Osteocyte (in vitro differentiated cells): Measurements from ENCODE around the gene ZC3H14. TPM values are rescaled to one million over a fixed set of nuclear protein-coding genes. Genes with fewer than 3 reads are reported as not detected.

ENCODE experiments used
- DNase-seq: peaks from one replicate; pipeline ENCODE4 v3.0.0; 2021; ENCODE audit warnings: mixed read lengths; ENCODE audit not compliant: unreplicated experiment; ENCODE audit errors: extremely low spot score
- H3K27ac Mint-ChIP-seq: one replicate; pipeline ENCODE4 v1.8.0; 2021; ENCODE audit warnings: mild to moderate bottlenecking, mixed read lengths; ENCODE audit not compliant: unreplicated experiment
- H3K27me3 Mint-ChIP-seq: one replicate; pipeline ENCODE4 v1.8.0; 2021; ENCODE audit warnings: mixed read lengths; ENCODE audit not compliant: unreplicated experiment
- H3K36me3 Mint-ChIP-seq: one replicate; pipeline ENCODE4 v1.8.0; 2021; ENCODE audit warnings: mixed read lengths; ENCODE audit not compliant: unreplicated experiment
- H3K4me1 Mint-ChIP-seq: one replicate; pipeline ENCODE4 v1.8.0; 2021; ENCODE audit warnings: mixed read lengths; ENCODE audit not compliant: unreplicated experiment
- H3K4me3 Mint-ChIP-seq: one replicate; pipeline ENCODE4 v1.8.0; 2021; ENCODE audit warnings: mild to moderate bottlenecking, moderate library complexity, mixed read lengths; ENCODE audit not compliant: unreplicated experiment
- H3K9me3 Mint-ChIP-seq: one replicate; pipeline ENCODE4 v1.8.0; 2021; ENCODE audit warnings: mixed read lengths; ENCODE audit not compliant: unreplicated experiment
- total RNA-seq: library from RNA; stranded (reverse); gene quantifications from 2 replicates; pipeline ENCODE4 v1.2.1, GENCODE V29; 2021
- TF ChIP-seq, protein P1 (sequence below): fragments of 200-600 bp; sonication (generic); IDR thresholded peaks from 2 replicates; pipeline ENCODE4 v1.5.0; 2021; ENCODE audit warnings: antibody characterized with exemption, mild to moderate bottlenecking, moderate library complexity

Gene ZC3H14
- total RNA-seq, 1 donor from 2014 or later: 63.1 TPM

DNA sequence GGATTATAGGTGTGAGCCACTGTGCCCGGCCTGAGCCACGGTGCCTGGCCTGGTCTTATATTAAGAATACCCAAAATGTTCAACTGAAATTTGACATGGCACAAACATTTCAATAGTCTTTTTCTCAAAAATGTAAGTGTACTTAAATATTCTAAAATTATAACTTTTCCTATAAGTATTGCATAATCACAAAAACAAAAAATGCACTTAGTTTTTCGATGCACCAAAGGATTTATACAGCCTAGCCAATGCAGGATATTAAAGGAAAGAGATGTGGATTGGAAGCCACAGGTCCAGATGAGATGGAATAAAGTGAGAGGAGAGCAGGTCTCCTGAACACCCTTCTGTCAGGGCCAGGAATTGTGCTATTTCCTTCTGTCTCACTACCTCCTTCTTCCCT lies 62.8 kb downstream of the ZC3H14 start:
- DNase-seq: no peak
- no peaks in the 10 kb centered on the region for H3K9me3 Mint-ChIP-seq
- H3K27me3 Mint-ChIP-seq: no peaks in the 10 kb centered on the region
- H3K36me3 Mint-ChIP-seq: no peaks in the 10 kb centered on the region
- H3K27ac Mint-ChIP-seq: no peak overlapping the region
- TF ChIP-seq, protein P1, sequence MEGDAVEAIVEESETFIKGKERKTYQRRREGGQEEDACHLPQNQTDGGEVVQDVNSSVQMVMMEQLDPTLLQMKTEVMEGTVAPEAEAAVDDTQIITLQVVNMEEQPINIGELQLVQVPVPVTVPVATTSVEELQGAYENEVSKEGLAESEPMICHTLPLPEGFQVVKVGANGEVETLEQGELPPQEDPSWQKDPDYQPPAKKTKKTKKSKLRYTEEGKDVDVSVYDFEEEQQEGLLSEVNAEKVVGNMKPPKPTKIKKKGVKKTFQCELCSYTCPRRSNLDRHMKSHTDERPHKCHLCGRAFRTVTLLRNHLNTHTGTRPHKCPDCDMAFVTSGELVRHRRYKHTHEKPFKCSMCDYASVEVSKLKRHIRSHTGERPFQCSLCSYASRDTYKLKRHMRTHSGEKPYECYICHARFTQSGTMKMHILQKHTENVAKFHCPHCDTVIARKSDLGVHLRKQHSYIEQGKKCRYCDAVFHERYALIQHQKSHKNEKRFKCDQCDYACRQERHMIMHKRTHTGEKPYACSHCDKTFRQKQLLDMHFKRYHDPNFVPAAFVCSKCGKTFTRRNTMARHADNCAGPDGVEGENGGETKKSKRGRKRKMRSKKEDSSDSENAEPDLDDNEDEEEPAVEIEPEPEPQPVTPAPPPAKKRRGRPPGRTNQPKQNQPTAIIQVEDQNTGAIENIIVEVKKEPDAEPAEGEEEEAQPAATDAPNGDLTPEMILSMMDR: no peak
- H3K4me1 Mint-ChIP-seq: peaks cover 4% of the 10 kb centered on the region
- H3K4me3 Mint-ChIP-seq: no peak overlapping the region

DNA sequence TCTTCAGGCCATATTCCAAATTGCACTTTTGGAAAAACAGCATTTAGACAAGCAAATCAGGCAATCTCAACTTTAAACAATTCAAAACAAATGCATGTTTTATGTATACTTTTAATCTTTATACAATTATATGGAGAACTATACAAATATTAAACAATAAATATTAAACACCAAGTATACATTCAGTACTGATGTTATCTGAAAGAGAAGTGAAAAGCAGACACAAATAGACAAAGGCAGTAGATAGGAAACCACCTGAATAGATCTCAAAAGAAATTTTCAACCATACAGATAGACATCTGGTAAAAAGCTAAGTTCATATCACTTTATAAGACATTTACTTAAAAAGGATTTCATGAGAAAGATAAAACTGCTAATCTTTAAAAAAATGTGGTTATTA lies 65.2 kb downstream of the ZC3H14 start:
- peaks cover 7% of the 10 kb centered on the region for H3K4me1 Mint-ChIP-seq
- no peaks in the 10 kb centered on the region for H3K9me3 Mint-ChIP-seq
- no peak overlapping the region for H3K27ac Mint-ChIP-seq
- no peak for DNase-seq
- TF ChIP-seq, protein P1: no peak
- no peaks in the 10 kb centered on the region for H3K36me3 Mint-ChIP-seq
- H3K27me3 Mint-ChIP-seq: no peaks in the 10 kb centered on the region
- no peak overlapping the region for H3K4me3 Mint-ChIP-seq

DNA sequence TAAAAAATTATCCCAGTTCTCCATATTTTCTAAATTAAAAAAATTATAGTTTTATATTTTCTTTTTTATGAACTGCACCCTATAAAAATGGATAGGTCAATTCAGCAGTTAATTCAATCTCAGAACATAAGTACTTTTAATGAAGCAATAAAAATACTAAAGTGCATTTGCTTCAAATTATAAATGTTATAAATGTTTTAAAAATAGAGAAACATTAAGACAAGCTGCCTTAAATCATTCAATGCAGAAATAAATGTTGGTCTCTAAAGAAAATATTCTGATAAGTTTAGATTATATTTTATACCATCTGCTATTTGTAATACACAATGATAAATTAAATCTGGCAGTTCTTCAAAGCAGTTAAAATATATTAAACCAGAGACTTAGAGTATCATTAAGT lies 65.6 kb downstream of the ZC3H14 start:
- H3K4me3 Mint-ChIP-seq: no peak overlapping the region
- DNase-seq: no peak
- no peaks in the 10 kb centered on the region for H3K36me3 Mint-ChIP-seq
- TF ChIP-seq, protein P1: no peak
- H3K4me1 Mint-ChIP-seq: peaks cover 7% of the 10 kb centered on the region
- no peaks in the 10 kb centered on the region for H3K27me3 Mint-ChIP-seq
- no peak overlapping the region for H3K27ac Mint-ChIP-seq
- H3K9me3 Mint-ChIP-seq: no peaks in the 10 kb centered on the region

DNA sequence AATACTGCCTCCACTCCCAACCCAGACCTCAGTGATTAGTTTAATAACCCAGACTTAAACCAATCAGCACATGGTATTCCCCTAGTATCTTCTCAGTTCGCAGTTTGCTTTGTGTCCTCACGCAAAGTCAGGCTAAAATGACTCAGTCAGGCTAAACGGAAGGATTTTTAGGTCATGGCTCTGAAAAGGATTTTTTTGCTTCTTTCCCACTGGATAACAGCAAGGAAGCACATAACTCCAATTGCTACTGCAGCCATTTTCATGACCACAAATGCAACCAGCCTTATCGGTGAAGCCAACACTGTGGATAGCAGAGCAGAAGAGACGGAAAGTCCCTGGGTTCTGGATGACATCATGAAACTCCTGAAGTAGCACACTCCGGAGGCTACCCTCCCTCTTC lies 67.7 kb downstream of the ZC3H14 start:
- TF ChIP-seq, protein P1: no peak
- Mint-ChIP-seq H3K36me3 (no peaks in the 10 kb centered on the region), H3K27me3 (no peaks in the 10 kb centered on the region), H3K27ac (no peak overlapping the region), H3K9me3 (no peaks in the 10 kb centered on the region), H3K4me1 (peaks cover 7% of the 10 kb centered on the region), H3K4me3 (no peak overlapping the region)
- DNase-seq: no peak

- H3K27ac Mint-ChIP-seq: no peak overlapping the region
- TF ChIP-seq, protein P1: no peak
- H3K36me3 Mint-ChIP-seq: no peaks in the 10 kb centered on the region
- H3K9me3 Mint-ChIP-seq: no peaks in the 10 kb centered on the region
- H3K4me3 Mint-ChIP-seq: no peak overlapping the region
- no peak for DNase-seq
- H3K4me1 Mint-ChIP-seq: peaks cover 7% of the 10 kb centered on the region
- H3K27me3 Mint-ChIP-seq: no peaks in the 10 kb centered on the region
These were observed 68.3 kb downstream of the ZC3H14 start for GRCh38 chr14:88631091-88631490.
